ENCODE results near the gene UMAD1. TPM values are rescaled to one million over a fixed set of nuclear protein-coding genes. Genes with fewer than 3 reads are reported as not detected.

The UMAD1 gene
- total RNA-seq, 2 experiments from 2014 or later = 11.0 to 15.3 TPM

- H3K27me3 ChIP-seq (ENCODE audit: control insufficient read depth in 1 of 2, insufficient read depth in 2 of 2, low read length in 2 of 2) = no peaks in the 10 kb centered on the region
- no peaks in the 10 kb centered on the region for H3K27me3 Mint-ChIP-seq
- POLR2A ChIA-PET = interaction anchor here (0.5 kb wide), 1 partner anchor 31 kb away, joined by 3 read pairs; no protein-coding TSS in a partner anchor
- H3K9me3 Mint-ChIP-seq = no peaks in the 10 kb centered on the region
- H3K27ac Mint-ChIP-seq = no peak overlapping the region
- TF ChIP-seq, protein P1, sequence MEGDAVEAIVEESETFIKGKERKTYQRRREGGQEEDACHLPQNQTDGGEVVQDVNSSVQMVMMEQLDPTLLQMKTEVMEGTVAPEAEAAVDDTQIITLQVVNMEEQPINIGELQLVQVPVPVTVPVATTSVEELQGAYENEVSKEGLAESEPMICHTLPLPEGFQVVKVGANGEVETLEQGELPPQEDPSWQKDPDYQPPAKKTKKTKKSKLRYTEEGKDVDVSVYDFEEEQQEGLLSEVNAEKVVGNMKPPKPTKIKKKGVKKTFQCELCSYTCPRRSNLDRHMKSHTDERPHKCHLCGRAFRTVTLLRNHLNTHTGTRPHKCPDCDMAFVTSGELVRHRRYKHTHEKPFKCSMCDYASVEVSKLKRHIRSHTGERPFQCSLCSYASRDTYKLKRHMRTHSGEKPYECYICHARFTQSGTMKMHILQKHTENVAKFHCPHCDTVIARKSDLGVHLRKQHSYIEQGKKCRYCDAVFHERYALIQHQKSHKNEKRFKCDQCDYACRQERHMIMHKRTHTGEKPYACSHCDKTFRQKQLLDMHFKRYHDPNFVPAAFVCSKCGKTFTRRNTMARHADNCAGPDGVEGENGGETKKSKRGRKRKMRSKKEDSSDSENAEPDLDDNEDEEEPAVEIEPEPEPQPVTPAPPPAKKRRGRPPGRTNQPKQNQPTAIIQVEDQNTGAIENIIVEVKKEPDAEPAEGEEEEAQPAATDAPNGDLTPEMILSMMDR (IDR thresholded peaks at IDR 0.05) = no peak
- ATAC-seq (ENCODE audit: poor library complexity) (no peak), DNase-seq (no peak)
- H3K4me3 ChIP-seq (ENCODE audit: low read length) = no peak overlapping the region
- H3K4me1 ChIP-seq (ENCODE audit: insufficient read depth, low read length) = peaks cover 7% of the 10 kb centered on the region
- CTCF ChIA-PET = interaction anchor here (1.1 kb wide), 1 partner anchor 11 kb away, joined by 3 read pairs; no protein-coding TSS in a partner anchor
- intact Hi-C loops (cut with DNase I, micrococcal nuclease) = loop anchor here (5.0 to 10.0 kb wide), 2 partner anchors 177 to 206 kb away; no protein-coding TSS in a partner anchor
- peaks cover 57% of the 10 kb centered on the region for H3K4me1 Mint-ChIP-seq (ENCODE audit: low read depth)
- no peak overlapping the region for H3K27ac ChIP-seq (ENCODE audit: low read depth in 1 of 2, low read length in 2 of 2)
- no peak overlapping the region for H3K4me3 Mint-ChIP-seq
- no peaks in the 10 kb centered on the region for H3K36me3 ChIP-seq (ENCODE audit: insufficient read depth, low read length)
- H3K36me3 Mint-ChIP-seq (ENCODE audit: low read depth) = no peaks in the 10 kb centered on the region
- H3K9me3 ChIP-seq (ENCODE audit: control insufficient read depth in 1 of 2, insufficient read depth in 1 of 2, low read length in 2 of 2) = no peaks in the 10 kb centered on the region
These were observed 128.6 kb downstream of the UMAD1 start for GRCh38 chr7:7768977-7769709.

DNA sequence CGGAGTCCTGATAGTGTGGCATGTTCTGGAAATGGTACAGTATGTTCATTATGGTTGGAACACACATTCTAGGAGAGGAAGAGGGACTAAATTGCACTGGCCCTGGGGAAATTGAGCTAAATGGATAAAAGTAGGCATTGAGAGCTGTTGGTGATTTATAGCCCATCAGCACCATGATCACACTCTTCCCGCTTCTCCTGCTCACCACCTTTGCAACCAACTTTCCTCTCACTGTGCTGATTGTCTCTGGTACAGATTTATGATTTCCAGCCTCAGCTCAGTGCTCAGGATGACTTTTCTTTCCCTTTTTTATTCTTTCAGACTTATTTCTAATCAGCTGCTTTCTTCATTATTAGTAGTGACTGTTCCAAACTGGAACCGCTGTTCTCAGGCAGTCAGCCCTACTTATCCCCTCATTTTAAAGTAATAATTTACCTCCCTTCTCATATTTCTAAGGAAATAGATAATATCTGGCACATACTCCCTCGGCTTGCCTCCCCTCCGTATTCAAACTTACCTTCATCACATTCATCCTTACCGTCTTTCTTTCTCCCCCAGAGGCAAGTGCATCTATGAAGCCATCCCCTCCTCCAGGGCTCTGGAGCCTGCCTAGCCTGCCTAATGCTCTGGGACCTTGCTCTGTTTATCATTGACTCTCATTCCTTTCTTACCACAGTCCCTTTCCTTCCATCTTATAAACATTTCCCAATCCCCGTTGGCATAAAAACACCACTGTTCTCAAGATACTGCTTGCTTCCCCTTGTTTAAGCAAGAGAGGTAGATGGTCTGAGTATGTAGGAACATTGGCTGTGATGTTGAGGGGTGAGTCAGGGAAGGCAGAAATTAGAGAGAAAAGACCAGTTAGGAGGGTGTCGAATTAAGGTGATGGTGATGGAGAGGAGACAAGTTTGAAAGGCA, 129.4 kb downstream of the UMAD1 start:
- H3K4me3 ChIP-seq (ENCODE audit: low read length) = no peak overlapping the region
- H3K4me3 Mint-ChIP-seq = no peak overlapping the region
- peaks cover 53% of the 10 kb centered on the region for H3K4me1 Mint-ChIP-seq (ENCODE audit: low read depth)
- no peaks in the 10 kb centered on the region for H3K27me3 ChIP-seq (ENCODE audit: control insufficient read depth in 1 of 2, insufficient read depth in 2 of 2, low read length in 2 of 2)
- H3K36me3 Mint-ChIP-seq (ENCODE audit: low read depth) = no peaks in the 10 kb centered on the region
- ChIA-PET POLR2A (no interaction called here), CTCF (interaction anchor here (1.1 kb wide), 1 partner anchor 10 kb away, joined by 3 read pairs; no protein-coding TSS in a partner anchor)
- TF ChIP-seq, protein P1 (IDR thresholded peaks at IDR 0.05) = no peak
- H3K36me3 ChIP-seq (ENCODE audit: insufficient read depth, low read length) = no peaks in the 10 kb centered on the region
- intact Hi-C loops (cut with DNase I, micrococcal nuclease) = loop anchor here (5.0 to 10.0 kb wide), 2 partner anchors 178 to 205 kb away; no protein-coding TSS in a partner anchor
- H3K27ac Mint-ChIP-seq = no peak overlapping the region
- H3K27me3 Mint-ChIP-seq = no peaks in the 10 kb centered on the region
- peaks cover 3% of the 10 kb centered on the region for H3K4me1 ChIP-seq (ENCODE audit: insufficient read depth, low read length)
- ATAC-seq (ENCODE audit: poor library complexity) (no peak), DNase-seq (no peak)
- no peaks in the 10 kb centered on the region for H3K9me3 Mint-ChIP-seq
- H3K27ac ChIP-seq (ENCODE audit: low read depth in 1 of 2, low read length in 2 of 2) = no peak overlapping the region
- no peaks in the 10 kb centered on the region for H3K9me3 ChIP-seq (ENCODE audit: control insufficient read depth in 1 of 2, insufficient read depth in 1 of 2, low read length in 2 of 2)

DNA sequence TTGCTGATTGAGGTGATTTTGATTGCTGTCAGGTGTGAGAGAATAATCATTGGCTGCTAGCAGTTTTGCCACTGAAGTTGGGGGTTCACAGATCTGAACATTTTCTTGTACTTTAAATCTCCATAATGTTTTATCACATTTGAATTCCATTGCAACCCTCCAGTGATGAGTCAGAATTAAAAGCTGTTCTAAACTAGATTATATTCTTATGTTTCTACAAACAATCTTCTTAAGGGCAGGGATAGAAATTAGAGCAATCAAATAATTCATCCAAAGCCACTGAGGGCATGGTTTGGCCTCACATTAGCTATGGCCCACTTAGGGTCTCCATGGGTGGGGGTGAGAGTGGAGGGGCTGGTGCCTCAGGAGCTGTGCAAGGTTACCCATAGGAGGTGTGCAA, 130.9 kb downstream of the UMAD1 start:
- no peak overlapping the region for H3K27ac ChIP-seq (ENCODE audit: low read depth in 1 of 2, low read length in 2 of 2)
- TF ChIP-seq, protein P1 (IDR thresholded peaks at IDR 0.05) = no peak
- Mint-ChIP-seq H3K27me3 (no peaks in the 10 kb centered on the region), H3K4me1 (ENCODE audit: low read depth) (peaks cover 44% of the 10 kb centered on the region), H3K4me3 (no peak overlapping the region), H3K27ac (no peak overlapping the region), H3K36me3 (ENCODE audit: low read depth) (no peaks in the 10 kb centered on the region), H3K9me3 (no peaks in the 10 kb centered on the region)
- POLR2A ChIA-PET = interaction anchor here (1.0 to 2.4 kb wide), 3 partner anchors 12 to 199 kb away, joined by 3 to 7 read pairs (median 4); partner anchors contain the start of gene UMAD1
- H3K4me1 ChIP-seq (ENCODE audit: insufficient read depth, low read length) = peaks cover 3% of the 10 kb centered on the region
- ATAC-seq (ENCODE audit: poor library complexity) = no peak
- no peaks in the 10 kb centered on the region for H3K9me3 ChIP-seq (ENCODE audit: control insufficient read depth in 1 of 2, insufficient read depth in 1 of 2, low read length in 2 of 2)
- no peaks in the 10 kb centered on the region for H3K27me3 ChIP-seq (ENCODE audit: control insufficient read depth in 1 of 2, insufficient read depth in 2 of 2, low read length in 2 of 2)
- intact Hi-C loops (cut with DNase I, micrococcal nuclease) = no loop called here
- DNase-seq = no peak
- CTCF ChIA-PET = no interaction called here
- no peaks in the 10 kb centered on the region for H3K36me3 ChIP-seq (ENCODE audit: insufficient read depth, low read length)
- no peak overlapping the region for H3K4me3 ChIP-seq (ENCODE audit: low read length)

All from CD4-positive, alpha-beta T cell (primary cell).